ENCODE data around the gene LRRIQ3.

The LRRIQ3 gene

GRCh38 chr1:74107394-74107793 is 90.6 kb downstream of the LRRIQ3 start:
- Histone ChIP-seq H3K27me3 (replicated peaks; ENCODE audit: control insufficient read depth, insufficient read depth, low read length) (no peaks in the 10 kb centered on the region), H3K4me3 (replicated peaks; ENCODE audit: low read depth, low read length) (no peak overlapping the region), H3K36me3 (ENCODE audit: control insufficient read depth, insufficient read depth, low read length) (no peaks in the 10 kb centered on the region)
- DNase-seq (ENCODE audit: extremely low read depth, insufficient read length), result no peak
- TF ChIP-seq, protein P1, sequence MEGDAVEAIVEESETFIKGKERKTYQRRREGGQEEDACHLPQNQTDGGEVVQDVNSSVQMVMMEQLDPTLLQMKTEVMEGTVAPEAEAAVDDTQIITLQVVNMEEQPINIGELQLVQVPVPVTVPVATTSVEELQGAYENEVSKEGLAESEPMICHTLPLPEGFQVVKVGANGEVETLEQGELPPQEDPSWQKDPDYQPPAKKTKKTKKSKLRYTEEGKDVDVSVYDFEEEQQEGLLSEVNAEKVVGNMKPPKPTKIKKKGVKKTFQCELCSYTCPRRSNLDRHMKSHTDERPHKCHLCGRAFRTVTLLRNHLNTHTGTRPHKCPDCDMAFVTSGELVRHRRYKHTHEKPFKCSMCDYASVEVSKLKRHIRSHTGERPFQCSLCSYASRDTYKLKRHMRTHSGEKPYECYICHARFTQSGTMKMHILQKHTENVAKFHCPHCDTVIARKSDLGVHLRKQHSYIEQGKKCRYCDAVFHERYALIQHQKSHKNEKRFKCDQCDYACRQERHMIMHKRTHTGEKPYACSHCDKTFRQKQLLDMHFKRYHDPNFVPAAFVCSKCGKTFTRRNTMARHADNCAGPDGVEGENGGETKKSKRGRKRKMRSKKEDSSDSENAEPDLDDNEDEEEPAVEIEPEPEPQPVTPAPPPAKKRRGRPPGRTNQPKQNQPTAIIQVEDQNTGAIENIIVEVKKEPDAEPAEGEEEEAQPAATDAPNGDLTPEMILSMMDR (IDR thresholded peaks at IDR 0.05; ENCODE audit: insufficient read depth, low read length, poor library complexity, severe bottlenecking), result no peak

GRCh38 chr1:74091371-74091770 is 106.6 kb downstream of the LRRIQ3 start:
- Histone ChIP-seq H3K27me3 (replicated peaks; ENCODE audit: control insufficient read depth, insufficient read depth, low read length) (no peaks in the 10 kb centered on the region), H3K4me3 (replicated peaks; ENCODE audit: low read depth, low read length) (no peak overlapping the region), H3K36me3 (ENCODE audit: control insufficient read depth, insufficient read depth, low read length) (no peaks in the 10 kb centered on the region)
- TF ChIP-seq, protein P1 (IDR thresholded peaks at IDR 0.05; ENCODE audit: insufficient read depth, low read length, poor library complexity, severe bottlenecking), result no peak
- no peak for DNase-seq (ENCODE audit: extremely low read depth, insufficient read length)

- no peak overlapping the region for H3K4me3 ChIP-seq (replicated peaks; ENCODE audit: low read depth, low read length)
- H3K27me3 ChIP-seq (replicated peaks; ENCODE audit: control insufficient read depth, insufficient read depth, low read length), result no peaks in the 10 kb centered on the region
- TF ChIP-seq, protein P1 (IDR thresholded peaks at IDR 0.05; ENCODE audit: insufficient read depth, low read length, poor library complexity, severe bottlenecking), result no peak
- H3K36me3 ChIP-seq (ENCODE audit: control insufficient read depth, insufficient read depth, low read length), result no peaks in the 10 kb centered on the region
- no peak for DNase-seq (ENCODE audit: extremely low read depth, insufficient read length)
These were observed 114.8 kb downstream of the LRRIQ3 start for GRCh38 chr1:74083128-74083527.

DNA sequence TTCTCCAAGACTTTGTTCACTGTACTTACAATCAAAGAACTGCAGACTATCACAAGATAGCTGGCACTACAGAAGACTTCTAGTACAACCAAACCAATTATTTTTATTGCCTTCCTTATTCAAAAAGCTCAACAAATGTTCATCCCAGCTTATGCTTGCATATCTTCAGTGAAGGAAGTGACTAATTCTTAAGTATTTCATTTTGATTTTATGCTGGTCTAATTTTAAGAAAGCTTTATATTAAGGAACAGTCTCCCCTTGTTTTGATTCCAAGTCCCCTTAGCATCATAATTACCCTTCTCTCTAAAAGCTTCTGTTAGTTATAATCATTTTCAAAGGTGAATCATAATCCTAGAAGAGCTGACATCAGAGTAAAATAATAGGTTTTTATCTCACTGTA is 132.9 kb downstream of the LRRIQ3 start:
- no peak for DNase-seq (ENCODE audit: extremely low read depth, insufficient read length)
- Histone ChIP-seq H3K27me3 (replicated peaks; ENCODE audit: control insufficient read depth, insufficient read depth, low read length) (no peaks in the 10 kb centered on the region), H3K36me3 (ENCODE audit: control insufficient read depth, insufficient read depth, low read length) (no peaks in the 10 kb centered on the region), H3K4me3 (replicated peaks; ENCODE audit: low read depth, low read length) (no peak overlapping the region)
- TF ChIP-seq, protein P1 (IDR thresholded peaks at IDR 0.05; ENCODE audit: insufficient read depth, low read length, poor library complexity, severe bottlenecking), result no peak

GRCh38 chr1:74057719-74058118 is 140.3 kb downstream of the LRRIQ3 start:
- H3K27me3 ChIP-seq (replicated peaks; ENCODE audit: control insufficient read depth, insufficient read depth, low read length), result no peaks in the 10 kb centered on the region
- H3K4me3 ChIP-seq (replicated peaks; ENCODE audit: low read depth, low read length), result no peak overlapping the region
- TF ChIP-seq, protein P1 (IDR thresholded peaks at IDR 0.05; ENCODE audit: insufficient read depth, low read length, poor library complexity, severe bottlenecking), result no peak
- no peak for DNase-seq (ENCODE audit: extremely low read depth, insufficient read length)
- no peaks in the 10 kb centered on the region for H3K36me3 ChIP-seq (ENCODE audit: control insufficient read depth, insufficient read depth, low read length)

GRCh38 chr1:74053407-74053806 is 144.6 kb downstream of the LRRIQ3 start:
- Histone ChIP-seq H3K4me3 (replicated peaks; ENCODE audit: low read depth, low read length) (no peak overlapping the region), H3K27me3 (replicated peaks; ENCODE audit: control insufficient read depth, insufficient read depth, low read length) (no peaks in the 10 kb centered on the region), H3K36me3 (ENCODE audit: control insufficient read depth, insufficient read depth, low read length) (no peaks in the 10 kb centered on the region)
- TF ChIP-seq, protein P1 (IDR thresholded peaks at IDR 0.05; ENCODE audit: insufficient read depth, low read length, poor library complexity, severe bottlenecking), result no peak
- DNase-seq (ENCODE audit: extremely low read depth, insufficient read length), result no peak

Data from GM06990 (cell line).